Measurements from ENCODE around the gene HOXA3. TPM values are rescaled to one million over a fixed set of nuclear protein-coding genes. Genes with fewer than 3 reads are reported as not detected.

HOXA3 gene
- total and polyA plus RNA-seq, 2 of the 13 experiments (the other 11 are each of a cell fraction or from before 2014, with no cell fraction given): 2.9 to 4.6 TPM

DNA sequence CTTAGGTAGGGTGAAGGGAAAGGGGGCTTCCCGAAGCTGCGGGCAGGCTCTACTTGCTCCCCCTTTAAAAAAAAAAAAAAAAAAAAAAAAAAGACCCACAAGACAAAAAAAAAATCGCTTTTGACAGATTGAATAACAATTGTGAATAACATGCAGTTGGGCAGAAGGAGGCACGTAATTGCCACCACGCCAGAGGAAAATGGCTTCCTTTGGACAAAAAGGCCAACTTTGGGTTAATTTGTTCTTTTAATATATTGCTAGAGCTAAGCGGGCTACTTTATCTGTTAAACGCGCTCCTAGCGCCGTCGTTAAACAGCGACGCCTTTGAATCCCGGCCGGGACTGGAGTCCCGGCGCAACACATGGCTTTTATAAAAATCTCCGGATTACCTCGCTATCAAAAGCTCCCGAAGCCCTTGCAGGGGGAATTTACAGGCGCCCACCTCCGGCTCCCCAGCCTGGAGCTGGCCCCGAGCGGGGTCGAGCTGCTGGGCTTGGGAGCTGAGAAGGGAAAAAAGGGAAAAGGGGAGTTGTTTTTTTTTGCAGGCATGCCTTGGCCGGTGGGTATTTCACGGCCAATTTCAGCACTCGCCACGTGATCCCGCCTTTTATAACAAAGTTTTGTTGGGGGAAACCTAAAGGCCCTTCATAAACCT, 31.4 kb upstream of the HOXA3 start:
- ATAC-seq: no peak
- H4K20me1 ChIP-seq (ENCODE audit: insufficient read depth, low read length): peaks cover 6% of the 10 kb centered on the region; the same call in 1 of the 2 replicates
- H3K4me1 ChIP-seq (ENCODE audit: insufficient read depth, low read length): peaks cover 49% of the 10 kb centered on the region
- no peaks in the 10 kb centered on the region for H3K9me3 ChIP-seq (ENCODE audit: low read length)
- FAIRE-seq: no peak
- DNase-seq (ENCODE audit: low spot score): no peak
- POLR2A ChIA-PET: no interaction called here
- BruUV-seq (replicated peaks): no TSS peak
- H3K79me2 ChIP-seq (ENCODE audit: insufficient read depth, low read length): no peaks in the 10 kb centered on the region
- peaks cover 32 to 95% of the 10 kb centered on the region in 2 experiments for H3K27me3 ChIP-seq (ENCODE audit: control insufficient read depth in 1 of 2, insufficient read depth in 2 of 2, low read length in 2 of 2)
- no peak overlapping the region for H2AFZ ChIP-seq (ENCODE audit: low read length)
- WGBS (ENCODE audit: low lambda C conversion rate): under 1% methylated on average over 28 of the region's 30 CpGs
- H3K9ac ChIP-seq (ENCODE audit: insufficient read depth, low read depth, low read length): no peak overlapping the region
- H3K27ac ChIP-seq (ENCODE audit: extremely low read length, insufficient read depth, low read length): no peak overlapping the region
- peak overlapping the region; percentile 84 for H3K4me2 ChIP-seq (ENCODE audit: low read depth, low read length)
- in situ Hi-C loops (cut with HindIII; ENCODE audit: extremely low pct_ligation_motif_present, low pct_unique_long_range_greater_than_20kb) (no loop called here), intact Hi-C loops (cut with micrococcal nuclease; ENCODE audit: unreplicated experiment) (no loop called here)
- H3K4me3 ChIP-seq (replicated peaks in 1 of 3; ENCODE audit: insufficient read depth in 1 of 3, low read depth in 2 of 3, low read length in 3 of 3): peak overlapping the region; percentile 52 to 67 (median 64)
- no peaks in the 10 kb centered on the region for H3K36me3 ChIP-seq (replicated peaks in 1 of 2; ENCODE audit: control insufficient read depth in 1 of 2, insufficient read depth in 2 of 2, low read length in 2 of 2)
- CTCF ChIA-PET (ENCODE audit: low intra/inter-chr PET ratio, low total read pairs): no interaction called here
- TF ChIP-seq RFXANK (CRISPR knock-in tag; IDR thresholded peaks at IDR 0.05) (no peak), CBX2 (IDR thresholded peaks at IDR 0.05; ENCODE audit: low read depth, low read length) (peak; percentile 98), CBX2 (CRISPR knock-in tag; IDR thresholded peaks at IDR 0.05; ENCODE audit: low read depth) (no peak; the same call in 1 of the 2 replicates), FOXP4 (CRISPR knock-in tag; IDR thresholded peaks at IDR 0.05) (no peak), TSC22D2 (CRISPR knock-in tag; IDR thresholded peaks at IDR 0.05; ENCODE audit: borderline replicate concordance) (no peak), LBX2 (CRISPR knock-in tag; IDR thresholded peaks at IDR 0.05; ENCODE audit: borderline replicate concordance) (no peak), RAD21 (CRISPR knock-in tag; IDR thresholded peaks at IDR 0.05) (no peak), TBX3 (IDR thresholded peaks at IDR 0.05; ENCODE audit: borderline replicate concordance) (no peak), EZH2 (conservative IDR thresholded peaks at IDR 0.05; ENCODE audit: low read depth, low read length) (peak; percentile 96), MBD4 (IDR thresholded peaks at IDR 0.05; ENCODE audit: borderline replicate concordance, low read length) (no peak), CREB3 (CRISPR knock-in tag; IDR thresholded peaks at IDR 0.05) (no peak), REST (IDR thresholded peaks at IDR 0.05; ENCODE audit: borderline replicate concordance in 1 of 2, low read depth in 1 of 2, low read length in 2 of 2) (no peak), ETS1 (CRISPR knock-in tag; IDR thresholded peaks at IDR 0.05) (no peak)
- TF ChIP-seq, protein P1, sequence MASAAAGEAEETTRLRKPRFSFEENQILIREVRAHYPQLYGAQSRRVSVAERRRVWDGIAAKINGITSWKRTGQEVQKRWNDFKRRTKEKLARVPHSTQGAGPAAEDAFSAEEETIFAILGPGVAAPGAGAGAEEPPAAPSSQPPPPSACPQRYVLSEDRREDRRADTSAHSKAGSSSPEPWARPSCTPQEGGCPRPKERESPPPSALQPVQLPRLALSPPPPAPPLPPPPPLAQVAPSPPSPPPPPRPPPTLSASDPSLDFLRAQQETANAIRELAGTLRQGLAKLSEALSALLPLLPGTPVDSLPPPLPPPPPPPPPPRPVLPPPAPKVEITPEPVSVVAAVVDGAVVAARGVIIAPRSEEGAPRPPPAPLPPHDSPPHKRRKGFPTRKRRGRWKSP (CRISPR knock-in tag; IDR thresholded peaks at IDR 0.05): peak; percentile 43

All from HepG2 (cell line).